ENCODE data around the gene KCNMA1. TPM values are rescaled to one million over a fixed set of nuclear protein-coding genes. Genes with fewer than 3 reads are reported as not detected.

Gene KCNMA1
- total RNA-seq, 1 donor from 2014 or later = 95.5 TPM

- DNase-seq (ENCODE audit: extremely low spot score, unreplicated experiment) = no peak
These were observed 546.9 kb downstream of the KCNMA1 start for GRCh38 chr10:77090381-77091356.

GRCh38 chr10:77087366-77087765 lies 550.2 kb downstream of the KCNMA1 start:
- Mint-ChIP-seq H3K27me3 (ENCODE audit: unreplicated experiment) (no peaks in the 10 kb centered on the region), H3K36me3 (ENCODE audit: unreplicated experiment) (peaks cover 21% of the 10 kb centered on the region), H3K9me3 (ENCODE audit: unreplicated experiment) (no peaks in the 10 kb centered on the region), H3K4me3 (ENCODE audit: unreplicated experiment) (no peak overlapping the region), H3K27ac (ENCODE audit: unreplicated experiment) (no peak overlapping the region), H3K4me1 (ENCODE audit: unreplicated experiment) (no peaks in the 10 kb centered on the region)
- TF ChIP-seq CTCF (IDR thresholded peaks at IDR 0.05) = no peak
- DNase-seq (ENCODE audit: extremely low spot score, unreplicated experiment) = no peak

More at GRCh38 chr10:77090381-77091356, 546.9 kb downstream of the KCNMA1 start:
- Mint-ChIP-seq H3K27ac (ENCODE audit: unreplicated experiment) (no peak overlapping the region), H3K4me1 (ENCODE audit: unreplicated experiment) (no peaks in the 10 kb centered on the region), H3K4me3 (ENCODE audit: unreplicated experiment) (no peak overlapping the region), H3K9me3 (ENCODE audit: unreplicated experiment) (no peaks in the 10 kb centered on the region), H3K36me3 (ENCODE audit: unreplicated experiment) (peaks cover 21% of the 10 kb centered on the region), H3K27me3 (ENCODE audit: unreplicated experiment) (no peaks in the 10 kb centered on the region)
- TF ChIP-seq CTCF (IDR thresholded peaks at IDR 0.05) = no peak

GRCh38 chr10:77086081-77086480 lies 551.5 kb downstream of the KCNMA1 start:
- Mint-ChIP-seq H3K4me1 (ENCODE audit: unreplicated experiment) (no peaks in the 10 kb centered on the region), H3K27ac (ENCODE audit: unreplicated experiment) (no peak overlapping the region), H3K4me3 (ENCODE audit: unreplicated experiment) (no peak overlapping the region), H3K9me3 (ENCODE audit: unreplicated experiment) (no peaks in the 10 kb centered on the region), H3K27me3 (ENCODE audit: unreplicated experiment) (no peaks in the 10 kb centered on the region), H3K36me3 (ENCODE audit: unreplicated experiment) (peaks cover 20% of the 10 kb centered on the region)
- TF ChIP-seq CTCF (IDR thresholded peaks at IDR 0.05) = no peak
- no peak for DNase-seq (ENCODE audit: extremely low spot score, unreplicated experiment)

- no peaks in the 10 kb centered on the region for H3K9me3 Mint-ChIP-seq (ENCODE audit: unreplicated experiment)
- no peaks in the 10 kb centered on the region for H3K4me1 Mint-ChIP-seq (ENCODE audit: unreplicated experiment)
- no peak for TF ChIP-seq CTCF (IDR thresholded peaks at IDR 0.05)
- H3K27me3 Mint-ChIP-seq (ENCODE audit: unreplicated experiment) = no peaks in the 10 kb centered on the region
- DNase-seq (ENCODE audit: extremely low spot score, unreplicated experiment) = no peak
- H3K4me3 Mint-ChIP-seq (ENCODE audit: unreplicated experiment) = no peak overlapping the region
- peaks cover 16% of the 10 kb centered on the region for H3K36me3 Mint-ChIP-seq (ENCODE audit: unreplicated experiment)
- no peak overlapping the region for H3K27ac Mint-ChIP-seq (ENCODE audit: unreplicated experiment)
These were observed 552.3 kb downstream of the KCNMA1 start for GRCh38 chr10:77085344-77085743.

GRCh38 chr10:77084431-77085144 lies 553.0 kb downstream of the KCNMA1 start:
- H3K4me3 Mint-ChIP-seq (ENCODE audit: unreplicated experiment) = no peak overlapping the region
- no peak for DNase-seq (ENCODE audit: extremely low spot score, unreplicated experiment)
- H3K27me3 Mint-ChIP-seq (ENCODE audit: unreplicated experiment) = no peaks in the 10 kb centered on the region
- TF ChIP-seq CTCF (IDR thresholded peaks at IDR 0.05) = no peak
- no peaks in the 10 kb centered on the region for H3K4me1 Mint-ChIP-seq (ENCODE audit: unreplicated experiment)
- no peak overlapping the region for H3K27ac Mint-ChIP-seq (ENCODE audit: unreplicated experiment)
- peaks cover 13% of the 10 kb centered on the region for H3K36me3 Mint-ChIP-seq (ENCODE audit: unreplicated experiment)
- no peaks in the 10 kb centered on the region for H3K9me3 Mint-ChIP-seq (ENCODE audit: unreplicated experiment)

Data from osteocyte (in vitro differentiated cells).